Muscle layer of colon (tissue), 2 donors: ENCODE data around the gene TNFSF4.

Experiments used
- H3K27ac ChIP-seq: one replicate; pipeline ENCODE4 v1.7.0; 2013; ENCODE audit warnings: low read depth, mild to moderate bottlenecking, low read length, moderate library complexity
- H3K27me3 ChIP-seq, 2 donors: one replicate each; pipeline ENCODE4 v1.7.0; 2013; ENCODE audit warnings: low read length in 2 of 2, mild to moderate bottlenecking in 2 of 2; ENCODE audit not compliant: insufficient read depth in 2 of 2, control insufficient read depth in 1 of 2
- H3K36me3 ChIP-seq: one replicate; pipeline ENCODE4 v1.7.0; 2013; ENCODE audit warnings: mild to moderate bottlenecking, low read length; ENCODE audit not compliant: insufficient read depth
- H3K4me1 ChIP-seq: one replicate; pipeline ENCODE4 v1.7.0; 2013; ENCODE audit warnings: mild to moderate bottlenecking, low read length; ENCODE audit not compliant: insufficient read depth
- H3K4me3 ChIP-seq, 2 donors: one replicate each; pipeline ENCODE4 v1.7.0; 2013; ENCODE audit warnings: low read length in 2 of 2, low read depth in 1 of 2, mild to moderate bottlenecking in 1 of 2, moderate library complexity in 1 of 2
- H3K9ac ChIP-seq: one replicate; pipeline ENCODE4 v1.7.0; 2013; ENCODE audit warnings: low read length
- H3K9me3 ChIP-seq: one replicate; pipeline ENCODE4 v1.7.0; 2013; ENCODE audit warnings: mild to moderate bottlenecking, low read length
- donor health status: abdominal sarcoma.
- donor health status: Adenocarcinoma of cecum.

Gene TNFSF4

GRCh38 chr1:173134029-173134428, 73.1 kb downstream of the TNFSF4 start:
- H3K9me3 ChIP-seq, result no peaks in the 10 kb centered on the region

More at GRCh38 chr1:173134029-173134428, 73.1 kb downstream of the TNFSF4 start:
- Histone ChIP-seq H3K9ac (no peak overlapping the region), H3K4me1 (no peaks in the 10 kb centered on the region), H3K4me3 (no peak overlapping the region), H3K27me3 (no peaks in the 10 kb centered on the region), H3K36me3 (no peaks in the 10 kb centered on the region), H3K27ac (no peak overlapping the region)
